Hepatocyte (in vitro differentiated cells): Measurements from ENCODE around the gene SYNE2.

Experiments
- CTCF ChIP-seq: fragments of 200-600 bp; sonication (generic); IDR thresholded peaks from 2 replicates; pipeline ENCODE4 v1.5.1; 2016; ENCODE audit warnings: antibody characterized with exemption, mild to moderate bottlenecking; ENCODE audit not compliant: poor library complexity
- EZH2 ChIP-seq: fragments of 200-600 bp; sonication (generic); IDR thresholded peaks from 2 replicates; pipeline ENCODE4 v1.6.1; 2016; ENCODE audit warnings: antibody characterized with exemption, mild to moderate bottlenecking, borderline replicate concordance

DNA sequence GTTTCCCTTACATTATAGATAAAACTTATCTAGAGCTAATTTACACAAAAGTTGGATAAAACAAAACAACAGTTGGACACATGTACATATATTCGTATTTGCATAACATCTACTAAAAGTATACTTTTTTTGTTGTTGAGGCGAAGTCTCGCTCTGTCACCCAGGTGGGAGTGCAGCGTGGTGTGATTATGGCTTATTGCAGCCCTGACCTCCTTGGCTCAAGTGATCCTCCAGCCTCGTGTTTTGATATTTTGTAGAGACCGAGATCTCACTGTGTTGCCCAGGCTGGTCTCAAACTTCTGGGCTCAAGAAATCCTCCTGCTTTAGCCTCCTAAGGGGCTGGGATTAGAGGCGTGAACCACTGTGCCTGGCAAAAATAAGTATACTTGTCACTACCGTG, 9.4 kb downstream of the SYNE2 start:
- TF ChIP-seq CTCF, result no peak
- no peak for TF ChIP-seq EZH2
